NB4 (cell line): Measurements from ENCODE around the gene TENM4.
"Not testable (repeated sequence)": the region's sequence is repeated elsewhere in the genome, so short reads cannot be mapped to it uniquely, and the experiment has no call there.

Experiments
- DNase-seq: peaks from one replicate; pipeline ENCODE4 v3.0.0; 2010; ENCODE audit warnings: low read depth
- H3K4me3 ChIP-seq: one replicate; pipeline ENCODE4 v1.5.1; 2011; ENCODE audit warnings: mild to moderate bottlenecking, low read depth, low read length, moderate library complexity
- CTCF ChIP-seq: IDR thresholded peaks from one replicate; pipeline ENCODE4 v1.5.1; 2012; ENCODE audit warnings: low read depth, low read length
- MYC ChIP-seq: IDR thresholded peaks from 2 replicates; pipeline ENCODE4 v1.6.1; 2011; ENCODE audit warnings: low read depth, low read length
- POLR2A ChIP-seq: IDR thresholded peaks from 2 replicates; pipeline ENCODE4 v1.6.1; 2011; ENCODE audit warnings: mild to moderate bottlenecking; ENCODE audit not compliant: insufficient read length; ENCODE audit errors: extremely low read depth
- TF ChIP-seq, protein P1 (sequence below): IDR thresholded peaks from 2 replicates; pipeline ENCODE4 v1.6.1; 2011; ENCODE audit warnings: low read depth, low read length

TENM4 gene

DNA sequence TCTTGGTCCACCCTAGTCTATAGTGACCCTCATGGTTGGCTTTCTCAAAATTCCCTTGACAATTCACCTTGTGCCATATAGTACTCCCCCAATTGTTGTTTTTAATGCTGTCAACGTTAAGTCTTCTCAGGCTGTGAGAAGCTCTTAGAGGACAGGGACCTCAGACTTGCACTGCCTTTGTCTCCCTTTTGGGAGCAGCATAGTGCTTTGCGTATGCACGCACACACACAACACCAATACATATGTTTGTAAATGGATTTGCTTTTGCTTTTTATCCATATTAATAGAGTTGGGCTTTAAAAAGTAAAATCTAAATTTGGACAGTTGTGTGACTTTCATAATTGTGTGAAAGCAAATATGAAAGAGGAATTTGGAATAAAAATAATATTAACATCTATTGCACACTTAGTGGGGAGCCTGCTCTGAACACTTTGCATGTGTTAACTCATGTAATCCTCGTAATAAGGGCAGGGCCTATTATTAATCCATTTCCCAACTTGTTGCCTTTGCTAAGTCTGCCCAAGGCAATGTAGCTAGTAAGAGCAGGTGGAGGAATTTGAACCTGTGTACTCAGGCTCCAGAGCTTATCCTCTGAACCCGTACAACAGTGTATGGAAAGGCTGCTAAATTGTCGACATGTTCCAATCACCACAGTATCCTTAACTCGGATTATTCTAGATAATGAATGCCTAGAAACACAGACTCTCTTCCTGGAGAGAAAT is 608.4 kb downstream of the TENM4 start:
- DNase-seq, result peak; percentile 11
- H3K4me3 ChIP-seq, result no peak overlapping the region
- TF ChIP-seq, protein P1, sequence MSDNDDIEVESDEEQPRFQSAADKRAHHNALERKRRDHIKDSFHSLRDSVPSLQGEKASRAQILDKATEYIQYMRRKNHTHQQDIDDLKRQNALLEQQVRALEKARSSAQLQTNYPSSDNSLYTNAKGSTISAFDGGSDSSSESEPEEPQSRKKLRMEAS, result no peak
- TF ChIP-seq CTCF (peak; percentile 17), POLR2A (no peak)

- TF ChIP-seq MYC (no peak), CTCF (no peak), POLR2A (no peak)
- TF ChIP-seq, protein P1, result no peak
- no peak for DNase-seq
- H3K4me3 ChIP-seq, result no peak overlapping the region
Measured at GRCh38 chr11:78831571-78831970, 609.3 kb downstream of the TENM4 start.

DNA sequence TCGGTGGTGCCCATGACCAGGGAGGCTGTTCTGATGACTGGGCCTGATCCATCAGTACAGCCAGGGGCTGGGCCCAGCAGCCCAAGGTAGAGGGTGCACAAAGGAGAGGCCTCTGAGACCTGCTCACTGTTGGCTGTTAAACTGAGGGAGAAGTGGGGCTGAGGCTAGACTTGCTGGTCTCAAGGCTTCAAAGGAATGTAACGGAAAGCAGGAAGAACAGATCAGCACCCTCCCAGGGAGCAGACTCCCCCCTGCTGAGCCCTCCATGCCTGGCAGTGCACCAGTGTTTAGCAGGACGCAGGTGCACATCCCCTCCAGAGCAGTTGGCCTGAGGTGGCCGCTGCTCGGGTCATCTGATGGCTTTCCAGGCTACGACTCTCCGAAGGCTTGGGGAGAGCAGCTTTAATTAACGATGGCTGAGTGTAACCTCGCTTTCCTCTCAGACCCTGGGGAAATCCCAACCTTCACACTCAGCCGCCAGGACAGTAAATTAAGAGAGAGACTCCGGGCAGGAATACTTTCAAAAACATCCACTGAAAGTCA is 610.5 kb downstream of the TENM4 start:
- no peak for DNase-seq
- no peak for TF ChIP-seq POLR2A
- TF ChIP-seq, protein P1, result no peak
- no peak overlapping the region for H3K4me3 ChIP-seq

- no peak overlapping the region for H3K4me3 ChIP-seq
- no peak for DNase-seq
- TF ChIP-seq MYC, result no peak
- no peak for TF ChIP-seq CTCF
- no peak for TF ChIP-seq POLR2A
- TF ChIP-seq, protein P1, result no peak
Measured at GRCh38 chr11:78829146-78829545, 611.7 kb downstream of the TENM4 start.

DNA sequence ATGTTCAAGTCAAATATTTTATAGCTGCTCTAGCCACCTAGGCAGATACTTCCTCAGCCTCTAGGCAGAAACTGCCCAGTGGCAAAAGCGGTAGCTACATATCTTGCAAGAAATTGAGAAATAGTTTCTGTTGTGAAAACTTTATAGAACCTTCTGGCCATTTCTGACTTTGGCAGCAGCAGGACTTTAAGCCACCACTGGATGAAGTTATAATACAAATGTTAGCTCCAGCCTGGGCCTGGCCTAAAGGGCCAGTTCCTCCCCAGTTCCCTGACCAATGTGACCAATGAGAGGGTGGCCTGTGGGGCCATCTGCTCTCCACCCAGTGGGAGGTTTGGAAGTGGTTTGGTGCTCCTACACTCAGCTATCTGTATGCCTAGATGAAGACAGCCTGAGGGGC is 612.2 kb downstream of the TENM4 start:
- no peak overlapping the region for H3K4me3 ChIP-seq
- no peak for TF ChIP-seq CTCF
- no peak for TF ChIP-seq MYC
- TF ChIP-seq POLR2A, result no peak
- TF ChIP-seq, protein P1, result no peak
- DNase-seq, result peak; percentile 30

DNA sequence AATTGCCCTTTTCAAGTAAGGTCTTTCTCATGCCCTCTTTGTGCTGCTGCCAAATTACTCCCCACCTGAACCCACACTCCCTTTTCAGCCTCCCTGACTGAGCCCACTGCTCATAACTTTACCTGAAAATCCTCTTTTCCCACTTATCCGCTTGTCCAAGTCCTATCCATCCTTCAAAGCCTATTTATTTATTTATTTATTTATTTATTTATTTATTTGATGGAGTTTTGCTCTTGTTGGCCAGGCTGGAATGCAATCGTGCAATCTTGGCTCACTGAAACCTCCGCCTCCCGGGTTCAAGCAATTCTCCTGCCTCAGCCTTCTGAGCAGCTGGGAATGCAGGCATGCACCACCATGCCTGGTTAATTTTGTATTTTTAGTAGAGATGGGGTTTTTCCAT is 613.5 kb downstream of the TENM4 start:
- not testable (repeated sequence) for H3K4me3 ChIP-seq, DNase-seq

GRCh38 chr11:78825591-78826020 is 615.2 kb downstream of the TENM4 start:
- no peak for DNase-seq
- H3K4me3 ChIP-seq, result no peak overlapping the region
- TF ChIP-seq POLR2A, result no peak
- TF ChIP-seq, protein P1, result no peak
- no peak for TF ChIP-seq CTCF
- TF ChIP-seq MYC, result no peak
